Superior temporal gyrus (tissue), 1 donor: Measurements from ENCODE around the gene GAS5.

Experiments
- DNase-seq: peaks from one replicate; pipeline ENCODE4 v3.0.0-alpha.2; 2016; ENCODE audit errors: extremely low spot score

Gene GAS5

DNA sequence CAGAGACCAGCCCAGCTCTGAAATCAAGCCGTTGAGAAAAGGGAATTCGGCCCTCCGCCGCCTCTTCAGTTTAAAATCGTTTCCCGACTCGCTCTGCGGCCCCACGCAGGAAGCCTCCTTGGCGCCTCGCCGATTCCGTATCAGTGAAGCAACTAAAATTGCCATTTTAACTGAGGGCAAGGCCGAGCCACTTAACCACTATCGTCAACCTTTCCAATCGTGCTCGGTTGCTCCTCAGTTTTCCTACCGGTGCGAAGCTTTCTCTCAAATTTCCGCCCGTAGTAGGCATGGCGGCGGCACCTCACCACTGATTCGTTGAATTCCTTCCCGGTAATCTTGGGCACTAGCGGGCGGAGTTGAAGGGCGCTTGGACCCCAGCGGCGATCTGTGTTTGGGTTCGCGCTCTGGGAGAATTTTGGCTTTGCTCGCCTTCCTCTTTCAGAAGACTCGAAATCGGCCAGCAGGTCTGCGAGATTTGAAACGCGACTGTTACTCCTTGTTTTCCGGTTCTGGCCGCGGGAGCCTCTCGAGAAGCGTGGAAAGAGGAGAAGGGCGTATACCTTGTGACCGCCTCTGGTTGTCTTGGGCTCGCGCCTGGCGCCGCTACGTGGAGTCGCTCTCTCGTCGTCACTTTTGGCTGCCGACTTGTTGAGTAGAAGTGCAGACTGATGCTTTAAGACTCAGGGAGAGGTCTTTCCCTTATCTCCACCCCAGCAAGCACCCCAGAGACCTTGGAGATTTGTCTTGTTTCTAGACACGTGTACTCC is 43.3 kb downstream of the GAS5 start, which contains the start of the genes CENPL and DARS2:
Gene CENPL, minus strand, starts transcription at position 569 of the 767 bp plus-strand sequence. CDS start 13,584 bp downstream, outside the sequence.
Gene DARS2, plus strand, starts transcription at position 359 of the 767 bp plus-strand sequence. CDS start 557 bp downstream, outside the sequence.
- DNase-seq: peak; percentile 99

GRCh38 chr1:173823781-173824314 is 43.9 kb downstream of the GAS5 start:
- no peak for DNase-seq

DNA sequence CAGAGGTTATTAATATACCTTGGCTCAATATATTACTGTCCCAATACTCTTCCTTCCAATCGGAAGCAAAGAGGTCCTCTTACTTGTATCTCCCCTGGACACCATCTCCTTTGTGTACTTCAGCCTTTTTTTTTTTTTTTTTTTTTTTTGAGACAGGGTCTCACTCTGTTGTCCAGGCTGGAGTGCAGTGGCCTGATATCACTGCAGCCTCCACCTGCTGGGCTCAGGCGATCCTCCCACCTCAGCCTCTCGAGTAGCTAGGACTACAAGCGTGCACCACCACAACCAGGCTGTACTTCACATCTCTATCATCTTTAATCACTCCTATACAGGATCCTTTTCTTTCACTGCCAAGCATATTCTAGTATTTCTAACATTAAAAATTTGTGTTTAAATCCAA is 46.1 kb downstream of the GAS5 start:
- no peak for DNase-seq

GRCh38 chr1:173818459-173818858 is 49.3 kb downstream of the GAS5 start:
- DNase-seq: no peak
